ENCODE results near the gene FER.

- TF ChIP-seq, protein P1, sequence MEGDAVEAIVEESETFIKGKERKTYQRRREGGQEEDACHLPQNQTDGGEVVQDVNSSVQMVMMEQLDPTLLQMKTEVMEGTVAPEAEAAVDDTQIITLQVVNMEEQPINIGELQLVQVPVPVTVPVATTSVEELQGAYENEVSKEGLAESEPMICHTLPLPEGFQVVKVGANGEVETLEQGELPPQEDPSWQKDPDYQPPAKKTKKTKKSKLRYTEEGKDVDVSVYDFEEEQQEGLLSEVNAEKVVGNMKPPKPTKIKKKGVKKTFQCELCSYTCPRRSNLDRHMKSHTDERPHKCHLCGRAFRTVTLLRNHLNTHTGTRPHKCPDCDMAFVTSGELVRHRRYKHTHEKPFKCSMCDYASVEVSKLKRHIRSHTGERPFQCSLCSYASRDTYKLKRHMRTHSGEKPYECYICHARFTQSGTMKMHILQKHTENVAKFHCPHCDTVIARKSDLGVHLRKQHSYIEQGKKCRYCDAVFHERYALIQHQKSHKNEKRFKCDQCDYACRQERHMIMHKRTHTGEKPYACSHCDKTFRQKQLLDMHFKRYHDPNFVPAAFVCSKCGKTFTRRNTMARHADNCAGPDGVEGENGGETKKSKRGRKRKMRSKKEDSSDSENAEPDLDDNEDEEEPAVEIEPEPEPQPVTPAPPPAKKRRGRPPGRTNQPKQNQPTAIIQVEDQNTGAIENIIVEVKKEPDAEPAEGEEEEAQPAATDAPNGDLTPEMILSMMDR (IDR thresholded peaks at IDR 0.05): no peak
- TF ChIP-seq NFIC (IDR thresholded peaks at IDR 0.05; ENCODE audit: borderline replicate concordance): no peak
- TF ChIP-seq RFX5 (IDR thresholded peaks at IDR 0.05; ENCODE audit: low read length): no peak
- TF ChIP-seq RAD21 (IDR thresholded peaks at IDR 0.05; ENCODE audit: low read length): no peak
- TF ChIP-seq POLR2AphosphoS5 (IDR thresholded peaks at IDR 0.05; ENCODE audit: low read depth, low read length): no peak
- TF ChIP-seq TEAD4 (IDR thresholded peaks at IDR 0.05; ENCODE audit: borderline replicate concordance, insufficient read depth): no peak
- TF ChIP-seq YY1 (IDR thresholded peaks at IDR 0.05; ENCODE audit: low read depth): no peak
- no peak for TF ChIP-seq GATA2 (CRISPR knock-in tag; IDR thresholded peaks at IDR 0.05)
- TF ChIP-seq ZBTB33 (IDR thresholded peaks at IDR 0.05; ENCODE audit: borderline replicate concordance, low read depth): no peak
These were observed 333.2 kb downstream of the FER start for GRCh38 chr5:109080896-109081295.
